Peyer's patch (tissue), 4 donors: Measurements from ENCODE around the gene CCDC192. TPM values are rescaled to one million over a fixed set of nuclear protein-coding genes. Genes with fewer than 3 reads are reported as not detected.

ENCODE experiments used
- DNase-seq, 3 donors: peaks; one replicate each; pipeline ENCODE4 v3.0.0-alpha.2; 2017 to 2019
- H3K27ac ChIP-seq, 4 donors: fragments of 200-600 bp; sonication (generic); one replicate each; pipeline ENCODE4 v1.5.1; 2016 to 2019
- H3K27me3 ChIP-seq, 2 donors: fragments of 200-600 bp; sonication (generic); one replicate each; pipeline ENCODE4 v1.5.1; 2019
- H3K36me3 ChIP-seq, 3 donors: fragments of 200-600 bp; sonication (generic); one replicate each; pipeline ENCODE4 v1.5.1; 2016 to 2019
- H3K4me1 ChIP-seq, 4 donors: fragments of 200-600 bp; sonication (generic); one replicate each; pipeline ENCODE4 v1.5.1; 2016 to 2019
- H3K4me3 ChIP-seq, 4 donors: fragments of 200-600 bp; sonication (generic); 1 replicate in 3 of 4; 2 replicates in 1 of 4; pipeline ENCODE4 v1.5.1; 2016 to 2019; ENCODE audit warnings: mild to moderate bottlenecking in 1 of 4
- H3K9me3 ChIP-seq, 4 donors: fragments of 200-600 bp; sonication (generic); one replicate each; pipeline ENCODE4 v1.5.1; 2016 to 2019; ENCODE audit warnings: mild to moderate bottlenecking in 1 of 4
- POLR2A ChIP-seq, 2 donors: fragments of 450-650 bp; IDR thresholded peaks; one replicate each; pipeline ENCODE4 v1.5.1; 2017; ENCODE audit warnings: antibody characterized with exemption in 2 of 2, mild to moderate bottlenecking in 2 of 2, moderate library complexity in 2 of 2
- total RNA-seq, 4 donors: library from RNA; depleted of rRNA; stranded (reverse); fragments of >200 nt; gene quantifications; one replicate each; pipeline ENCODE4 v1.1.0, GENCODE V29; 2016
- TF ChIP-seq, protein P1 (sequence below), 6 experiments: fragments of 450-650 bp in 4 of 6; fragments of 200-600 bp in 2 of 6; sonication (generic) in 1 of 6; IDR thresholded peaks; one replicate each; pipeline ENCODE4 v1.5.1; 2017 to 2019; ENCODE audit warnings: antibody characterized with exemption in 6 of 6, mild to moderate bottlenecking in 3 of 6, moderate library complexity in 1 of 6

The CCDC192 gene
- total RNA-seq, 4 donors from 2014 or later, result not detected

DNA sequence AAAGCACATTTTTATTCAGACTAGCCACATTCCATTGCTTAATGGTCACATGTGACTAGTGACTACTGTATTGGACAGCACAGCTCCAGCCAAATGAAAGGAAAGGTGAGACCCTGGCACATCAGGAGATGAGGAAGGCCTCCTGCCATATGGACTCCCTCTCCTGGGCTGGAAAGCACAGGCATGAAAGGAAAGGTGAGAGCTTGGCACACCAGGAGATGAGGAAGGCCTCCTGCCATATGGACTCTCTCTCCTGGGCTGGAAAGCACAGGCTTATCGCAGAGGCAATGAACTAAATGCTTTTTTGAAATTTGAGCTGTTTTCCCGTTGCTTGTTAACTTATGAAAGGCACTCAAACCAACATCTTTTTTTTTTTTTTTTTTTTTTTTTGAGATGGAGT lies 235.6 kb downstream of the CCDC192 start:
- no peaks in the 10 kb centered on the region for H3K27me3 ChIP-seq
- H3K9me3 ChIP-seq, result no peaks in the 10 kb centered on the region
- no peak for DNase-seq
- H3K4me1 ChIP-seq, result peaks cover 0 to 16% (median 0%) of the 10 kb centered on the region in 4 donors
- H3K36me3 ChIP-seq, result no peaks in the 10 kb centered on the region
- no peak overlapping the region for H3K4me3 ChIP-seq
- TF ChIP-seq, protein P1, sequence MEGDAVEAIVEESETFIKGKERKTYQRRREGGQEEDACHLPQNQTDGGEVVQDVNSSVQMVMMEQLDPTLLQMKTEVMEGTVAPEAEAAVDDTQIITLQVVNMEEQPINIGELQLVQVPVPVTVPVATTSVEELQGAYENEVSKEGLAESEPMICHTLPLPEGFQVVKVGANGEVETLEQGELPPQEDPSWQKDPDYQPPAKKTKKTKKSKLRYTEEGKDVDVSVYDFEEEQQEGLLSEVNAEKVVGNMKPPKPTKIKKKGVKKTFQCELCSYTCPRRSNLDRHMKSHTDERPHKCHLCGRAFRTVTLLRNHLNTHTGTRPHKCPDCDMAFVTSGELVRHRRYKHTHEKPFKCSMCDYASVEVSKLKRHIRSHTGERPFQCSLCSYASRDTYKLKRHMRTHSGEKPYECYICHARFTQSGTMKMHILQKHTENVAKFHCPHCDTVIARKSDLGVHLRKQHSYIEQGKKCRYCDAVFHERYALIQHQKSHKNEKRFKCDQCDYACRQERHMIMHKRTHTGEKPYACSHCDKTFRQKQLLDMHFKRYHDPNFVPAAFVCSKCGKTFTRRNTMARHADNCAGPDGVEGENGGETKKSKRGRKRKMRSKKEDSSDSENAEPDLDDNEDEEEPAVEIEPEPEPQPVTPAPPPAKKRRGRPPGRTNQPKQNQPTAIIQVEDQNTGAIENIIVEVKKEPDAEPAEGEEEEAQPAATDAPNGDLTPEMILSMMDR (IDR thresholded peaks at IDR 0.05), result no peak
- no peak for TF ChIP-seq POLR2A (IDR thresholded peaks at IDR 0.05)
- H3K27ac ChIP-seq, result no peak overlapping the region

DNA sequence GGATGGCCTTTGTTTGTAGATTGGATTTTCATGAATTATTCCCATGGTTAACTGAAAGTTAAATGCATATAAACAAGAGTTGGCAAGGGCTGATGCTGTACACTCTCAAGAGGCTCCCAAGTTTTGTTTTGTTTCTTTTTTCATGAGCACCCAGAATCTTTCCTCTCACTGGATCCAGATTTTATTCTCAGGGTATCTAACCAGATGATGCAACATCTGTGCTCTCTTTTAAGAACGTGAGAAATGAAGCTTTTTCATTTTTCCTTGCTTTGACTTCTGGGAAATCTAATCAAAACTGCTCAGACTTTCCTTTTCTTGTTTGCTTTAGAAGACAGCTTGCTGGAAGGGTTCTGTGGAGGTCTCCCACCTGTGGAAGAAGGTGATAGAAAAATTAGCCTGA lies 237.7 kb downstream of the CCDC192 start:
- Histone ChIP-seq H3K27ac (no peak overlapping the region), H3K9me3 (no peaks in the 10 kb centered on the region), H3K27me3 (no peaks in the 10 kb centered on the region), H3K4me1 (peaks cover 0 to 16% (median 0%) of the 10 kb centered on the region in 4 donors), H3K4me3 (no peak overlapping the region), H3K36me3 (no peaks in the 10 kb centered on the region)
- DNase-seq, result no peak
- no peak for TF ChIP-seq POLR2A (IDR thresholded peaks at IDR 0.05)

DNA sequence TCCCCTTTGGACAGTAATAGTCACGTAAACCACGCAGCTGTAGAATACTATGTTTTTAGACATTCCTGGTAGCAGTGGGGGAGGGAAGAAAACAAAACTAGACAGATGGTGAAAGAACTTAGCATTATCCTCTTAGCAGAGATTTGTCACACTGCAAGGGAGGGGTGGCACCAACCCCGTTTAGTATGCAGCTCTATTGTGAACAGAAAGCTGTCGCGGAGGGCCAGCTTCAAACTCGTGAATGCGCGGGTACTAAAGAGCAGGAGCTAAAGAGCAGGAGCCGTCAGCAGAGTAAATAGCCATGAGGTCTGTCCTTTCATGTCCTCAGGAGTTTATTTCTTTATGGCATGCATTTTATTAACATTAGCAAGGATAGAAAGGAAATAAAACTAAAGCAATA lies 238.5 kb downstream of the CCDC192 start:
- Histone ChIP-seq H3K27ac (peak overlapping the region in 2 of 4 donors; percentile 4 to 39), H3K27me3 (no peaks in the 10 kb centered on the region), H3K9me3 (no peaks in the 10 kb centered on the region), H3K4me1 (peaks cover 0 to 16% (median 0%) of the 10 kb centered on the region in 4 donors), H3K36me3 (no peaks in the 10 kb centered on the region), H3K4me3 (peak overlapping the region in 2 of 4 donors; percentile 6 to 22)
- peak in 2 of 3 donors; percentile 55 to 68 for DNase-seq
- TF ChIP-seq, protein P1 (IDR thresholded peaks at IDR 0.05), result no peak
- TF ChIP-seq POLR2A (IDR thresholded peaks at IDR 0.05), result no peak

DNA sequence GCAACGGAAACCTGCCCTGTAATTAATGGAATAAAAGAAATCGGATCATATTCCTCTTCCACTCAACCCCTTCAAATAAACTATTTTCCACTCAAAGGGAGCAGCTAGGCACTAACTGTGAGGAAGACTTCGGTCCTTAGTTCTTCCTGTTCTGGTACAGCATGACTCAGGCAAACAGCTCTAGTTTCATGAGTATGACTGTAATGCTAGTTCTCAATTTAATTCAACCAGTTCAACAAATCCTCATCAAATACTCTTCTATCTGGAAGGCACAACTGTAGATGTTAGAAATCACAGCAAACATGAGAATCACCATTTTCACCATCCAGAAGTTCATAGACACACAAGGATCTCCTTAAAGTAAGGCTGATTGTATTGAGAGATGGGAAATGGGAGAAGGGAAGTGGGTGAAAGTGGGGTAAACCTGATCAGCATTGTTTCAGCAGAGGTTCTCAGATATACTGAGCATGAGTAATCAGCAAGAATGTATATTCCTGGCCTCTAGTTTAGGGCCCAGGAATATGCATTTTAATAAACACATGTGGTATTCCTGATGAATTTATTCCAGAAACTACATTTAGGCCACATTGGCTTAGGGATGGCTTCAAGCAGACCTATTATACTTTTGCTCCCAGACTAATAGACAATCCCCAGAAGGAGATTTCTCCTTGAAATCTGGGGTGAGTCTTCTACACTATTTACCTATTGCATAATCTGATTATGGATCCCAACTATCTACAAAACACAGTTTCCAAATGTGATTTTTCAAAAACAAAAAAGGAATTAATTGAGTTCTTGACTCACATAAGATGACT lies 239.3 kb downstream of the CCDC192 start:
- Histone ChIP-seq H3K4me1 (peaks cover 0 to 16% (median 0%) of the 10 kb centered on the region in 4 donors), H3K36me3 (no peaks in the 10 kb centered on the region), H3K4me3 (no peak overlapping the region), H3K27me3 (no peaks in the 10 kb centered on the region), H3K9me3 (no peaks in the 10 kb centered on the region), H3K27ac (peak overlapping the region in 1 of 4 donors; percentile 39)
- TF ChIP-seq, protein P1 (IDR thresholded peaks at IDR 0.05), result no peak
- no peak for TF ChIP-seq POLR2A (IDR thresholded peaks at IDR 0.05)
- DNase-seq, result no peak

DNA sequence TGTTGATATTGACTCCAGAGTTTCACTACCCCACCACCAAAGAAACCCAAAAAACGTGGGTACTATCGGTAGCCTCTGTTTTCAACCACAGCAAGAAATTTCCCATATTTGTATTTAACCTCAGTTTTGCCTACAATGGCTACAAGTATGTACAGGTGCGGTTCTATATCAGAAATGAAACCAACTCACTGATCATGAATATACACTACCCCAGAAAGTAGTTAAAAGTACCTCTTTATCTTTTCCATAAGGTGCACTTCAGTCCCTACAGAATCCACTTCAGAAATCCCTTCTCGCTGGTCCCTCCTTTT lies 239.8 kb downstream of the CCDC192 start:
- no peaks in the 10 kb centered on the region for H3K36me3 ChIP-seq
- no peak overlapping the region for H3K4me3 ChIP-seq
- no peaks in the 10 kb centered on the region for H3K27me3 ChIP-seq
- no peak overlapping the region for H3K27ac ChIP-seq
- no peak for TF ChIP-seq POLR2A (IDR thresholded peaks at IDR 0.05)
- TF ChIP-seq, protein P1 (IDR thresholded peaks at IDR 0.05), result no peak
- H3K9me3 ChIP-seq, result no peaks in the 10 kb centered on the region
- DNase-seq, result no peak
- peaks cover 0 to 16% (median 0%) of the 10 kb centered on the region in 4 donors for H3K4me1 ChIP-seq

DNA sequence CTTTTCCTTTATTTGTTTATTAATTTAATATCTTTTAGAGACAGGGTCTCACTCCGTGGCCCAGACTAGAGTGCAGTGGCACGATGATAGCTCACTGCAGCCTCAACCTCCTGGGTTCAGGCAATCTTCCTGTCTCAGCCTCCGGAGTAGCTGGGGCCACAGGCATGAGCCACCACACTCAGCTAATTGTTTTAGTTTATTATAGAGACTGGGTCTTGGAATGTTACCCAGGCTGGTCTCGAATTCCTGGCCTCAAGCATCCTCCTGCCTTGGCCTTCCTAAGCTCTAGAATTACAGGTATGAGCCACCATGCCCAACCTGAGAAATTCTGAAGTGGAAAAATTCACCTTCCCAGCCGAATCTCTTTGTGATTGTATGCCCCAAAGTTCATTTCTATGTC lies 240.9 kb downstream of the CCDC192 start:
- H3K36me3 ChIP-seq, result no peaks in the 10 kb centered on the region

More for the DNA sequence above, 240.9 kb downstream of the CCDC192 start:
- no peak for DNase-seq
- Histone ChIP-seq H3K27me3 (no peaks in the 10 kb centered on the region), H3K9me3 (no peaks in the 10 kb centered on the region), H3K27ac (no peak overlapping the region), H3K4me1 (peaks cover 0 to 16% (median 0%) of the 10 kb centered on the region in 4 donors), H3K4me3 (no peak overlapping the region)
- TF ChIP-seq, protein P1 (IDR thresholded peaks at IDR 0.05), result no peak
- no peak for TF ChIP-seq POLR2A (IDR thresholded peaks at IDR 0.05)
